GDM1 (cell line): ENCODE results near the gene BMP6.
"Not testable (repeated sequence)": the region's sequence is repeated elsewhere in the genome, so short reads cannot be mapped to it uniquely, and the experiment has no call there.

Experiments used
- DNase-seq: peaks from one replicate; lab custom pipeline; 2025; lab: John Stamatoyannopoulos, UW

BMP6 gene

DNA sequence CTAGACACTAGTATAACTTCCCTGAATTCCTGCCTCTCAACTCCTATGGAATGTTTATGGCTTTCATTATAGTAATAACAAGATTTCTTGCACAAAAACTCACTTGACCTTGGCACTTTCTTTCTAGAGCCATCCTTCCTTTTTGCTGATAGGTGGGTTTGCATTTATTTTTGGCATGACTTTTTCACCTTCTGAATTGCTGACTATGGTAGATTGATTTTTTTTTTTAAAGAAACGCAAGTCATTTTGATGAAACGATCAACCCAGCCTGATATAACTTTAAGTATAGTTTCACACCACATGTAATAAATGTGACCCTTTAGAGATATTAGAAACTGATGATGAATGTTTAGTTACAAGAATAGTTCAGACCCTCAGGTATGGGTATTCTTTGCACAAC is 61.8 kb downstream of the BMP6 start:
- no peak for DNase-seq

DNA sequence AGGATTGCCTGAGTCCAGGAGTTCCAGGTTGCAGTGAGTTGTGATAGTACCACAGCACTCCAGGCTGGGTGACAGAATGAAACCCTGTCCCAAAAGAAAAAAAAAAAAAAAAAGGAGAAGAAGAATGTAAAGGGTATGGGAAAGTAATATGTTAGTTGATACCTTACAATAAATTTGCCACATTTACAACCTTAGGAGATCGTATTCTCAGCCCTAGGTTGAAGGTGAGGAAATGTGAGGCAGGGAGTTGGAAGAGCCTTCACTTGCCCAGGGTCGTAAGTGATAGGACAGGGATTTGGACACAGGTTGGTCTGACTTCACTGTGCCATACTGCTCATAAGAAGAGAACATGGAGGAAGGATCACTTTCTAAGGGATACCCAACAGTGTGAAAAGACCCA is 68.6 kb downstream of the BMP6 start:
- no peak for DNase-seq

DNA sequence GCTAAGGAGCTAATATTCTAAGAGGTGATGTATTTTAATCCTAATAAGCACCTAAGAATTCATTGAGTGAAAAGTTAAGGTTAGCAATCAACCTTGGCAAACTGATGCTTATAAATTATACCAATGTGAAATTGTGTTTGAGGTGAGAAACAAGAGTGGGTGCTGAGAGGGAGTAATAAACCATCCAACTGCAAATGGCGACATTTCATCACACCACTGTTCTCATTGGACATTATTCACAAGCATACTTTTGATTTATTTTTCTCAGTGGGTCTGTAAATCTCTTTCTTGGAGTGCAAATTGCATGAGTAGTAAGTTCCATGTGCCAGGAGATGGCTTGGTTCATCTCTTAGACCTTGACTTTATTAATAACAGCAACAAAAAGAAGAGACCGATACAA is 71.5 kb downstream of the BMP6 start:
- DNase-seq = no peak

DNA sequence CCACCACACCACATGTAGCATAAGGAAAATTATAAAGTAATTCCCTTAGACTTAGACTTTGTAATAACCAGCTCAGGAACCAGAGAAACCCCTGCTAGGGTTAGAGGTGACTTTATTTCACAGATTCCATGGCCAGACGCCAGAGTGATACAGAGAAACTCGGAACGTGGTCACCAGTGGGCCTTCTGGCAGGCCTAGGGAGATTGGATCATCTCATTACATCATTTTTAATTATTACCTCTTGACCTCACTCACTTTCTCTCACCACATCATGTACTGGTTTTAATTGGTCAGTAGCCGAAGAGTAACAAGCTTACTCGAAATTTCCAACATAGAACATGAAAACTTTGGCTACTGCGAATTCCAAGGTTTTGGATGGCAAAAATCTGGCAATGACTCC is 72.9 kb downstream of the BMP6 start:
- DNase-seq = no peak

DNA sequence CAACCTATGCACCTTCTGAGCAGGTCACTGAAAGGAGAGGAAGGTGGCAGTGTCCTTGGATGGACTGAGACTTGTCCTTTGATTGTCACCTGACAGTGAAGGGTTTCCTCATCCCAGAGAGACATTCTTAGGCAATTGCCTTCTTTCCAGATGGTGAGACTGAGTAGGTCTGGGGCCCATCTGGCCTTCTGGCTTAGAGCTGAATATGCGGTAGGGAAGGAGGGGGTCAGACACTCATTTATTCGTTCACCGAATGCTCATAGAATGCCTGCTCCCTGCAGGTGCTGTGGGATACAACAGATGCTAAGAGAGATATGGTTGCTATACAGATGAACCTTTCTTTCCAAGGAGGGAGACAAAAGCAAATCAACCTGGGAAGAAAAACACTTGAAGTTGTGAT is 76.8 kb downstream of the BMP6 start:
- DNase-seq = no peak

DNA sequence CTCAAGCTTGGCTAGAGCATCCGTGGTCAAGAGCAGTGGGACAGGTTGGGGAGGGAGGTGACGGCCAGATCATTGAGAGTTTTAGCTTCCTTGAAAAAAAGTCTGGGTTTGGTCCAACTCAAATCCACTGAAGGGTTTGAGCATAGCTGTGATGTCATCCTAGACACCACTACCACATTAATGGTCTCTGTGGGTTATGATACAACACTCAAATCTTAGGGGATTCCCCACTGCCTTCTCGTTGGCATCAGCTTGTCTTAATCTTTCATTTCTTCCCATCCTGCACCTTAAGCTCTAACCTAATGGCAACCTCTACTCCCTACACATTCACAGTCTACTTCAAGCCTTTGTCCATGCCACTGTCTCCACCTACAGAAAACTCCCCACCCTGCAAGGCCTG is 77.3 kb downstream of the BMP6 start:
- DNase-seq = no peak

DNA sequence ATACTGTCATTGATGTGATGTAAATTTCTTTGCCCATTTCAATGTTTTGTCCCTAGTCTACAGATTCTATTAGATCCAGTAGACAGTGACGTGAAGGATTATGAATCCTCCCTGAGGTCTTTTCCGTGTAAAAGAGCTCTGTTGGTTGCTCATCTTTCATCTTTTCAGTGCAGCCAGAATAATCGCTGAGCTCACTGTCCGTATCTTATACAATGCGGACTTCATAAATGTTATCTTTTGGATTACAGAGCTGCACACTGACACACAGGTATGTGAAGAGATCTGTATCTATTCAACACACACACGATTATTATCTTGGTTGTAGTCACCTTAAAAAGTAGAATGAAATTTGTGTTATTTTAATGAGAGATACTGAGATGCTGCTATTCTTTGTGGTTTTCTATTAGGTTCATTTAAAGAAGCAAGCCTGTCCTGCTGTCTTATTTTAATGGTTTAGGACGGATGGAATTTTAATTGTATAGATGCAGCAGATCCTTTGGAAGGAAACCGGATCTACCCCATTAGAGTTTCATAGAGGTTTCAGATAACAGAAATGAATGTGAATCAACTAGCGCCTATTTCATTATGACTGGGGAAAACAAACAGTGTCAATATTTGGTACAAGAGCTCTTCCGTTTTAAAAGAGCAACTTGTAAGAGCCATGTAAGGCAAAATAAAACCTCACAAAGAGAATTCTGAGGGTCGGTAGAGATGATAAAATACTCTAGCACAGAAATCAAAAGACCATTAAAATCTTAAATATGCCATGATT is 79.4 kb downstream of the BMP6 start:
- DNase-seq = no peak

DNA sequence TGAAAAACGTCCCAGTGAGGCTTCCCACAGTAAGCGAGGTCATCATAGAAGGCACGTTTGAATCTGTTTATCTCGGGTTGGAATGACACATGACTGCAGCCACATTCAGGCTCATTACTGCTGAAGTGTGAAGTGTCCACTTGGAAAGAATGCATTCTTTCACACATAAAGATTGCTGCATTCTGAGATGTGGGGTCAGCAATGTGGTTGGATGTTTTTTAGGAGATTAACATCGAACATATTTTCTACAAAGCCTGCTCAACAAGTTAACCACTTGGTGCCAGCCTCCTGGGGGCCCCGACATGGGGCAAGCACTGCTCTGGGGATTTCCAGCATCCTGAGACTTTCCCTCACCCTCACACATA is 79.9 kb downstream of the BMP6 start:
- no peak for DNase-seq

DNA sequence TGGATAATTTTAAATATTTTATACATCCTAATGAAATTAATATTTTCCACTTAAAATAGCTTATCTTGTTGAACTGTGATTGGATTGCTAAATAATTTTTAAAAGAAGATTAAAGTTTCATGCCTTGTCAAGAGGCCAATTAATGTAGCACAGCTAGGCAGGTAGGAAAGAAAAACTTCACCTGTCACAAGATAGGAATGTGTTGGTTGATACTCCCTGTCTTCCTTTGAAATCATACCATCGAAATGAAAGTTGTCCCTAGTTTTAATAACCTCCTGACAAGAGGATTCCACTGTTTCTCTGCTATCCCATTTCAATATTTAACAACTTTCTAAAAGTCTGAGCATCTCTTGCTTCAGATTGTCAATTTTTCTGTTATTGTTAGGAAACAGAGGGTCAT is 80.8 kb downstream of the BMP6 start:
- DNase-seq = no peak

DNA sequence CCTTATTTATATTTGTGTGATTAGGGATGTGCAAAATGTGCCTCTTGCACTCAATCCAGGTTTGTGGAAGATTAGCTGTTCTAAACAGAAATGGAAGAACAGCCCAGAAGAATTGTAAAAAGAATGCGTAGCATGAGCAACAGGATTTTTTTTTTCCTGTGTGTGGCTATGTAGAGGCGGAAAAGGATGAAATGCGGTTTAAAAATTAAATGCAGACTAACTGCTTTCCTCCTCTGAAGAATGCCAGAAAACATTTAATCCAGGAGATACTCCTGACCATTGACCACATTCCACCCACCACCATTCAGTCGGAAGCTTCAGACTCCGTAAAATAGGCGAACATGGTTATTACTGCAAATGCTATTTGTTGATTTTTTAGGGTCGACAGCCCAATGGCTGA is 83.4 kb downstream of the BMP6 start:
- no peak for DNase-seq

DNA sequence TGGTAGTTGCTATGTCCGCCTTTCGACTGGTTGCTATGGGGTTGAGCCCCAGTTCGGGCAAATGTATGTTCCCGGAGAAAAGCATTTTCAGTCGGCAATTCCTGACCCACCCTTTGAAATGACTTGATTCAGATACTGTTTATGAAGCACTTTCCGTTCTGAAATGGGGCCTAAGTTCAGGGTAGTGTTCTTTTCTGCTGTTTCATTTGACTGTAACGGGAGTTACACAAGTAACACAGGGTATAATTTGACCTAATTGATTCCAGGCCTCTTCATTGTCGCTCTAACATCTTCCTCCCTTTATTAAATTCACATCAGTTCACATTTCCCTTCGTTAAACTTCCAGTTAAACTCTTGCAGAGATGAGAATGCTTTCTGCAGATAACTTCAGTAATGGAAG is 85.5 kb downstream of the BMP6 start:
- DNase-seq = no peak

DNA sequence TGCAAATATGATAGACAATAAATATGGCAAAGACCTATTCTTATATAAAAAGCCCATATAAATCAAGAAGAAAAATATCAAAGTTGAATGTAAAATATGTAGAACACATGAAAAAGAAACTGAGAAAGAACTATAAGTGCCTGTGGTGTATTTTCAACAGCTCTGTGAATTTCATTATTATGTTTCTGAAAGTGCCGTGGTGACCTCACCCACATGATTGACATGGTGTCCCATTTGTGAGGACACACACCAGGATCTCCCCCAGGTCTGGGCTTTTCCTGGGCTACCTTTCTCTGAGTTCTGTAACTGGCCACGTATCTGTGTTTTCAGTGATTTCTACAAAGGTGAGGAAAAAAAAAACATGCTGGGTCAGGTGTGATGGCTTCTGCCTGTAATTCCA is 86.7 kb downstream of the BMP6 start:
- DNase-seq = no peak

DNA sequence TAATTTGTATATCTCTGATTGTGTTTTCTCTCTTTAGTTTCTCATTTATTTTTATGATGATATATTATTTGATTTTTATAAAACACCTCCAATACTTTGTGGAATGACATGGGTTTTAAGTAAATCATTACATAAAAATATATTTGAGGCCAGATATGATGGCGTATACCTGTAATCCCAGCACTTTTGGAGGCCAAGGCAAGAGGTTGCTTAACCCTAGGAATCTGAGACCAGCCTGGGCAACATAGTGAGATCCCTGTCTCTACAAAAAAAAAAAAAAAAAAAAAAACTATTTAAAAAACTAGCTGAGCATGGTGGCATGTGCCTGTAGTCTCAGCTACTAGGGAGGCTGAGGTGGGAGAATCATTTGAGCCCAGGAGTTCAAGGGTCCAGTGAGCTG is 87.3 kb downstream of the BMP6 start:
- DNase-seq = no peak

DNA sequence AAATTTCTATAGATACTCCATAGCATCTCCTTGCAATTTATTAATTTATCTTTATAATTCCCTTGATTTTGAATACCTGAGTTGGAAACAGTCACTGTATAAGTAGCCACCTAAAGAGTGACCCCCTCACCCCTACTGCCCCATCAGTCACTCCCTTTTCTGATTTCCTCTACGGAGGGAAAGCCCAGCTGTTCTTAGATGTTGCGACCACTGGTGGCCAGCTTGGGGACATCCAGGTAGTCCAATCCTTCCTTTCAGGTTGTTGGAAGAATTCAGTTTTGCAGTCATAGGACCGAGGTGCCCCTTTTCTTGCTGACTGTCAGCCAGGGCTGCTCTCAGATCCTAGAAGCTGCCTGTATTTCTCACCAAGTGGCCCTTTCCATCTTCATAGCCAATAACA is 87.8 kb downstream of the BMP6 start:
- DNase-seq = no peak

DNA sequence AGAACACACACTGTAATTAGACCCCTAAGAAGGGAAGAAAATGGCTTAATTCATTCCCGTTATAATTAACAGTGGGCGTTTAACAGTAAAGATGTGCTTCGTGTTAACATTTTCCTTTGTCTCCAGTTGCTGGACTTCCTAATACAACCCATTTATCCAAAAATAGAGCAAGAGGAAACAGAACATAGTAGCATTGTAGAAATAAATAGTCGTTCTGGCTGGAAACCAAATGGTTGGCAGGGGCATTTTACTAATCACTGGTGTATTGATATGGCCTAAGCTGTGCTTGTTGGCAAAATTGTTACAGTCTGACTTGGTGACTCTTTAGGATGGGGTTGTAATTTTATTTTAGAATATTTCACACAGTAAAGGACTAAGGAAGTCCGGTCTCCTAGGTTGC is 89.8 kb downstream of the BMP6 start:
- DNase-seq = no peak

DNA sequence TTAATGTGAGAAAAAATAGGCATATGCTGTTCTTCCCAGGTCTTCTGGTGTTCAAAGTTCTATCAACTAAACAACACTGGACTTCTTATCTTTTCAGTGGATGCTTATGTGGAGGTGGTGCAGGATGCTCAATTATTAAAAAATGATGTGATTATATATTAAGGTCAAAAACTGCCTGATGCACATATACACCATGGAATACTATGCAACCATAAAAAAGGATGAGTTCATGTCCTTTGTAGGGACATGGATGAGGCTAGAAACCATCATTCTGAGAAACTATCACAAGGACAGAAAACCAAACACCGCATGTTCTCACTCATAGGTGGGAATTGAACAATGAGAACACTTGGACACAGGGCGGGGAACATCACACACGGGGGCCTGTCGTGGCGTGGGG is 91.3 kb downstream of the BMP6 start:
- DNase-seq = not testable (repeated sequence)

DNA sequence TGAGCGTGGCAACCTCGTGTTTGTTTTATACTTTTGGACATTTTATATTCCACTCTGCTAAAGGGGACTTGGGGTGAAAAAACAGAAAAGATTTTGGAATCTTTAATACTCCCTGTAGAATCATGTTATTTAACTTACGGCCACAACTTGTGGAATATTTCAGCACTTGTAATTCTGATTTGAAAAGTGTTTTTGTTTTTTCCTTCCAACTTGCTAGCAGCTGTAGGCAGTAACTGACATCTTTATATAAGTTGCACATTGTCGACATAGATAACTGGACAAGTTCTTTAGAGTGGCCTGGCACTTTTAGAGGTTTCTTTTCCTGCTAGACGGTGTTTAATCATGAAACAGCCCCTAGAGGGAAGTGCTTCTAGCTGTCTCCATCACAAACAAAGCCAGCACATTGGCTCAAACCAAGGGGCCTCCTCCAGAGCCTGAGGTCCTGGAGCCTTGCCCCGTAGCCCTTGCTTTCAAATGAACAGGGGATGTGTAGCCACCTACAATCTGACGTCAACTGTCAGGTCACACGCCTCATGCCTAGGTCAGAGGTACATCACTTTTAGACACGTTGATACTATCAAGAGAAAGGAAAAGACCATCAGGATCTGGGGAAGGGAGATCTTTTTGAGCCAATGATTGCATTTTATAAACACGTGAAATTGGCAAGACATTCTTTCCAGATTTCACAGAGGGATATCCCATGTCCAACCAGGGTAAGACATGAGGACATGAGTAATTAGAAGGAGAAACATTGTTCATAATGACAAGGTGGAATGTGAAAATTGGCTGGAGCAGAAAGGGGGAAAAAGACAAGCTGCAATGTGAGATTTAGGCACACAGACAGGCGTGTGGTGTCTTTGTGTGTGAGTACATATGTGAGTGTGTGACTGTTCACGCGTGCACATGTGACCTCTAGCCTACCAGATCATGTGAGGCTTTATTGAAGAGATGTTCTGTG is 92.6 kb downstream of the BMP6 start:
- DNase-seq = no peak

DNA sequence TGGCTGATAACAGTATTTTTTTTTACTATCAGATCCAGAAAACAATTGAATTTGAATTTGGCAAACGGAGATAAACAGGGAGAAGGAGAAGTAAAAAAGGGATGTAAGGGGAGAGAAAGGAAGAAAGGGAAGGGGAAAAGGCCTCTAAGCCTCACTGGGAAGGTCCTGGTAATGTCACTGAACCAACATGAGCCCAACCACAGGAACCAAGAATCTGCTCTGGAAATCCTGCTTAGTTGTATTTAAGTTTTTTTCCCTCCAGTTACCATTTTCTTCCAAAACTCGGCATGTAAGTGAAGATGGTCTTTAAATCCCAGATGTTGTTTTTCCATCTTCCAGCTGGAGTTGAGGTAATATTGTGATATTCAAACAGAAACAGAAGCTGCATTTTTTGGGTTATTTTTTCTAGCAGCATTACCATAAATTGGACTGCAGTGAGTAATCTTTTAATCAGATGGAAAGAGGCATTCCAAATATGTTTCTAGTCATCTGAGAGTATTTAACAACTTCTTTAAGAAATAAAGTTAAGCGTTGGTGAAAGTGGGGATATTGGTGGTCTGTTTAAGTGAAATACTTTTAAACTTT is 93.6 kb downstream of the BMP6 start:
- no peak for DNase-seq

DNA sequence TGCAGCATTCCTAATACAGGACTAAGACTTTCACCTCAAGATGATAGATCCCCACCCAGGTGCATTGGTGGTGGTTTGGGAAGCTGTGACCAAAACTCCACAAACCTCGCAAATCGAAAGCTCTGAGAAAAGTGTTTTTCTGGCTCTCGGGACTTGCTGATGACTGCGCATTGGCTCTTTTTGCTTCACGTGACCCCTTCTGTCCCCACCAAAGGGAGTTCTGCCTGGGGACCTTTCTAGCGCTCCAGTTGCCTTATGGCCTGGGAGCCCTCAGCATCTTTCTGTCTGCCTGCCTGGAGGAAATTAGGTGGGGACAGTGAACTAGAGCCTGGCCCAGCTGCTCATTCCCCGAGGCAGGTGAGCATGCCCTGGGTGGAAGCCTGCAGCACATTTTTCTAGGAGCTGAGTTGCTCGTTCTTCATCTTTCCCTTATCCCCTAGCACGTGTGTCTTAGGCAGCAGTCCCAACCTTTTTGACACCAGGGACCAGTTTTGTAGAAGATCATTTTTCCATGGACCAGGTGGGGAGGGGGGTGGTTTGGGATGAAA is 94.5 kb downstream of the BMP6 start:
- no peak for DNase-seq

DNA sequence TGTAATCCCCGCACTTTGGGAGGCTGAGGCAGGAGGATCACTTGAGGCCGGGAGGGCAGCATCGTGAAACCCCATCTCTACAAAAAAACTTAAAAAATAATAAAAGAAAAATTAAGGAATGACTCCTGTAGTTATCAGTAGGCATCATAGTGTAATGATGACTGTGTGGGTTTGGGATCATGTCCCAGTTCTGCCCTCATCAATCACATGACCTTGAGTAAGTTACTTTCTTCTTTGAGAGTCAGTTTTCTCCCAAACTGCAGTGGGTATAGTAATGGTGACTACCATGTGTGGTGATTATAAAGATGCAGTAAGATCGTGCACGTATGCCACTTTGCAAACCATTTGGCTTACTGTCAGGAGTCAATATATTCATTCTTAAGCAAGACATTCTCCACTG is 95.5 kb downstream of the BMP6 start:
- no peak for DNase-seq

DNA sequence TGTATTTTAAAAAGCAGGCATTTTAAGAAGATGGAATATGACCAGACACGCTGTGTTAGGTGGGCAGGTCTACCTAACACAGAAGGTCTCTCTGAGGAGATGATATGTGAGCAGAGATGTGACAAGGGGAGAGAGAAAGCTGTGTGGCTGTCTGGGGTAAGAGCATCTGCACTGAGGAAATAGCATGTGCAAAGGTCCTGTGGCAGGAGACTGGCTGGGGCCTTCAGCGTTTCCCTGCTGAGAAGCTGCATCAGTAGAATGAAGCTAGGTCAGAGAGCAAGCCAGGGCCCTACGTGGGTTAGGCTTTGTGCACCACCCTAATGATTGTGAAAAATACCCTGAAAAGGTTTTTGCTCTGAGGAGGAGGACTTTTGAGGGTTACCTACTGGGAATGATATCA is 97.7 kb downstream of the BMP6 start:
- no peak for DNase-seq

DNA sequence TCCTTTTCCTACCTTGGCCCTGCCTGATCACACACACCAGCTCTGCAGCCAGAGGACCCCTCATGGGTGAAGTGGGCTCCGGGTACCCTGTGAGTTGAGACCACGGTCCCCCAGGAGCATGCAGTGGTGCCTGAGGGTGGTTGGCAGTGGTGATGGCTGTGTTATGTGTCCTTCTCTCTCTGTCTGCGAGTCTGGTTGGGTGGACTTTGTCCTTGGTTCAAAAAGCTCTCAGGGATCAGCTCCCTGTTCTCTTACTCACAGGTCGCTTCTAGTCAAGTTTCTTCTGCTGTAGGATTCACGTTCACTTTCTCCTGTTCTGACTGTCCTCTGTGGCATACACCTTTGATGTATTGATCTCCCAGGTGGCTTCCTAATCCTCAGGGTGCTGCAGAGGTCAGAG is 100.1 kb downstream of the BMP6 start:
- no peak for DNase-seq

DNA sequence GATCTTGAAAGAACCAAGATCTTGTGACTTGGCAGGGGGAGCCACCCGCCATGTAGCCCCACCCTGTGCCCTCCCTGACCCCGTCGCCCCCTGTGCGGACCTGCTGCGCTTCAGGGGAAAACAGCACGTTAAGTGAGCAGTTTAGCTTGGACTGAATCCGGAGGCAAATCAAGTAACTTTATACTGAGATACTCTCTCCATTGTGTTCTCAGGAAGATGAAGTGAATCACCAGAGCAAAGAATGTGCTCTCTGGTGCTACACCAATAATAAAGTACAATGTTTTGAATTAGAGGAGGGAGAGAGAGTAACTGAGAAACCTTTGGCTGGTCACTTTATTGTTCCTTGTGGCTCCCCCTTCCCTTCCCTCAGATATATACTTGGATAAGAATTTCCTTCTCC is 101.2 kb downstream of the BMP6 start:
- DNase-seq = no peak
